Measurements from ENCODE around the gene TBL3. TPM values are rescaled to one million over a fixed set of nuclear protein-coding genes. Genes with fewer than 3 reads are reported as not detected.

TBL3 gene
- total and polyA plus RNA-seq, 9 of the 15 experiments (the other 6 are each of a cell fraction or from before 2014, with no cell fraction given) = 0.97 to 117 (median 24.5) TPM

GRCh38 chr16:2003827-2004641 lies 32.2 kb downstream of the TBL3 start (continued):
- TF ChIP-seq ZBTB33 (CRISPR knock-in tag; IDR thresholded peaks at IDR 0.05) (peak; percentile 92), WHSC1 (IDR thresholded peaks at IDR 0.05; ENCODE audit: low read length) (no peak), BRF1 (IDR thresholded peaks at IDR 0.05; ENCODE audit: borderline replicate concordance, extremely low read depth, insufficient read length) (no peak), ZNF24 (IDR thresholded peaks at IDR 0.05) (no peak), BHLHE40 (IDR thresholded peaks at IDR 0.05; ENCODE audit: low read length) (peak; percentile 74; the same call in 1 of the 2 replicates), TRIM28 (IDR thresholded peaks at IDR 0.05) (peak; percentile 65; the same call in 1 of the 2 replicates), EGR1 (conservative IDR thresholded peaks at IDR 0.05) (peak; percentile 60), KDM1A (IDR thresholded peaks at IDR 0.05) (no peak), HDAC1 (IDR thresholded peaks at IDR 0.05) (peak in 1 of 2 experiments; percentile 82; a peak in 2 of 4 replicates), BCOR (IDR thresholded peaks at IDR 0.05) (no peak; the same call in 1 of the 2 replicates), LCOR (CRISPR knock-in tag; IDR thresholded peaks at IDR 0.05) (no peak), NR2C2 (CRISPR knock-in tag; IDR thresholded peaks at IDR 0.05) (0 out of 2 replicates have a peak, but pooled peaks have one; percentile 16), NR2C2 (tag; IDR thresholded peaks at IDR 0.05) (no peak), EP300 (IDR thresholded peaks at IDR 0.05; ENCODE audit: low read length) (0 out of 2 replicates have a peak, but pooled peaks have one; percentile 5), HDAC2 (IDR thresholded peaks at IDR 0.05) (no peak), NBN (IDR thresholded peaks at IDR 0.05; ENCODE audit: low read depth) (0 out of 2 replicates have a peak, but pooled peaks have one; percentile 51), RBM22 (IDR thresholded peaks at IDR 0.05; ENCODE audit: low read depth, low read length, poor library complexity, severe bottlenecking) (peak; percentile 83), PHF20 (IDR thresholded peaks at IDR 0.05; ENCODE audit: partially characterized antibody) (peak; percentile 30)
- TF ChIP-seq, protein P1, sequence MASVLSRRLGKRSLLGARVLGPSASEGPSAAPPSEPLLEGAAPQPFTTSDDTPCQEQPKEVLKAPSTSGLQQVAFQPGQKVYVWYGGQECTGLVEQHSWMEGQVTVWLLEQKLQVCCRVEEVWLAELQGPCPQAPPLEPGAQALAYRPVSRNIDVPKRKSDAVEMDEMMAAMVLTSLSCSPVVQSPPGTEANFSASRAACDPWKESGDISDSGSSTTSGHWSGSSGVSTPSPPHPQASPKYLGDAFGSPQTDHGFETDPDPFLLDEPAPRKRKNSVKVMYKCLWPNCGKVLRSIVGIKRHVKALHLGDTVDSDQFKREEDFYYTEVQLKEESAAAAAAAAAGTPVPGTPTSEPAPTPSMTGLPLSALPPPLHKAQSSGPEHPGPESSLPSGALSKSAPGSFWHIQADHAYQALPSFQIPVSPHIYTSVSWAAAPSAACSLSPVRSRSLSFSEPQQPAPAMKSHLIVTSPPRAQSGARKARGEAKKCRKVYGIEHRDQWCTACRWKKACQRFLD (CRISPR knock-in tag; IDR thresholded peaks at IDR 0.05) = no peak
- TF ChIP-seq, protein P2, sequence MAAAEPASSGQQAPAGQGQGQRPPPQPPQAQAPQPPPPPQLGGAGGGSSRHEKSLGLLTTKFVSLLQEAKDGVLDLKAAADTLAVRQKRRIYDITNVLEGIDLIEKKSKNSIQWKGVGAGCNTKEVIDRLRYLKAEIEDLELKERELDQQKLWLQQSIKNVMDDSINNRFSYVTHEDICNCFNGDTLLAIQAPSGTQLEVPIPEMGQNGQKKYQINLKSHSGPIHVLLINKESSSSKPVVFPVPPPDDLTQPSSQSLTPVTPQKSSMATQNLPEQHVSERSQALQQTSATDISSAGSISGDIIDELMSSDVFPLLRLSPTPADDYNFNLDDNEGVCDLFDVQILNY (CRISPR knock-in tag; IDR thresholded peaks at IDR 0.05) = no peak
- TF ChIP-seq, protein P3, sequence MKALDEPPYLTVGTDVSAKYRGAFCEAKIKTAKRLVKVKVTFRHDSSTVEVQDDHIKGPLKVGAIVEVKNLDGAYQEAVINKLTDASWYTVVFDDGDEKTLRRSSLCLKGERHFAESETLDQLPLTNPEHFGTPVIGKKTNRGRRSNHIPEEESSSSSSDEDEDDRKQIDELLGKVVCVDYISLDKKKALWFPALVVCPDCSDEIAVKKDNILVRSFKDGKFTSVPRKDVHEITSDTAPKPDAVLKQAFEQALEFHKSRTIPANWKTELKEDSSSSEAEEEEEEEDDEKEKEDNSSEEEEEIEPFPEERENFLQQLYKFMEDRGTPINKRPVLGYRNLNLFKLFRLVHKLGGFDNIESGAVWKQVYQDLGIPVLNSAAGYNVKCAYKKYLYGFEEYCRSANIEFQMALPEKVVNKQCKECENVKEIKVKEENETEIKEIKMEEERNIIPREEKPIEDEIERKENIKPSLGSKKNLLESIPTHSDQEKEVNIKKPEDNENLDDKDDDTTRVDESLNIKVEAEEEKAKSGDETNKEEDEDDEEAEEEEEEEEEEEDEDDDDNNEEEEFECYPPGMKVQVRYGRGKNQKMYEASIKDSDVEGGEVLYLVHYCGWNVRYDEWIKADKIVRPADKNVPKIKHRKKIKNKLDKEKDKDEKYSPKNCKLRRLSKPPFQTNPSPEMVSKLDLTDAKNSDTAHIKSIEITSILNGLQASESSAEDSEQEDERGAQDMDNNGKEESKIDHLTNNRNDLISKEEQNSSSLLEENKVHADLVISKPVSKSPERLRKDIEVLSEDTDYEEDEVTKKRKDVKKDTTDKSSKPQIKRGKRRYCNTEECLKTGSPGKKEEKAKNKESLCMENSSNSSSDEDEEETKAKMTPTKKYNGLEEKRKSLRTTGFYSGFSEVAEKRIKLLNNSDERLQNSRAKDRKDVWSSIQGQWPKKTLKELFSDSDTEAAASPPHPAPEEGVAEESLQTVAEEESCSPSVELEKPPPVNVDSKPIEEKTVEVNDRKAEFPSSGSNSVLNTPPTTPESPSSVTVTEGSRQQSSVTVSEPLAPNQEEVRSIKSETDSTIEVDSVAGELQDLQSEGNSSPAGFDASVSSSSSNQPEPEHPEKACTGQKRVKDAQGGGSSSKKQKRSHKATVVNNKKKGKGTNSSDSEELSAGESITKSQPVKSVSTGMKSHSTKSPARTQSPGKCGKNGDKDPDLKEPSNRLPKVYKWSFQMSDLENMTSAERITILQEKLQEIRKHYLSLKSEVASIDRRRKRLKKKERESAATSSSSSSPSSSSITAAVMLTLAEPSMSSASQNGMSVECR (CRISPR knock-in tag; IDR thresholded peaks at IDR 0.05) = peak; percentile 96
